GM18907 (cell line): ENCODE data around the gene OR7A17.

Source experiments
- ATAC-seq: cut with Tn5 transposase; IDR thresholded peaks from one replicate; pipeline ENCODE4 v1.9.1; 2021; ENCODE audit warnings: mild to moderate bottlenecking, moderate library complexity; ENCODE audit not compliant: unreplicated experiment

OR7A17 gene

DNA sequence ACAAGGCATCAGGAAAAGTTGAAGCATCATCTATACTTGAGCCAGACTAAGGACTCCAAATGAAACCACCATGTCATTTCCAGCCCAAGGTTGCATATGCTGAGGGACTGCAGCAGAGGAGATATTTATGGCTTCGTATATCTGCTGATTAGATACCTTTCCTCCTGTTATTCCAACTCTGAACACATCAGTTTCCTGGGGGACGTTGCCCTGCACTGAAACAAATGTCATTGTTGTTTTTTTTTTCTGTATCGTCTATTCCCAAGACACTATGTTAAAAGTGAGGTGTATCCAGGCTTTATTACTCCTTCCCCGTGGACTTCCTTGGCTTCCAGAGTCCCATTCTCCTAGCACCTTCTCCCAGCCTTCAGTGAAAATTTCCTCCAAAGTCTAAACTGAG is at the start of gene OR7A17:
Gene OR7A17 (minus strand): TSS at position 101 of the 400 bp plus-strand sequence. CDS start 4,777 bp downstream, outside the sequence.
- no peak for ATAC-seq

DNA sequence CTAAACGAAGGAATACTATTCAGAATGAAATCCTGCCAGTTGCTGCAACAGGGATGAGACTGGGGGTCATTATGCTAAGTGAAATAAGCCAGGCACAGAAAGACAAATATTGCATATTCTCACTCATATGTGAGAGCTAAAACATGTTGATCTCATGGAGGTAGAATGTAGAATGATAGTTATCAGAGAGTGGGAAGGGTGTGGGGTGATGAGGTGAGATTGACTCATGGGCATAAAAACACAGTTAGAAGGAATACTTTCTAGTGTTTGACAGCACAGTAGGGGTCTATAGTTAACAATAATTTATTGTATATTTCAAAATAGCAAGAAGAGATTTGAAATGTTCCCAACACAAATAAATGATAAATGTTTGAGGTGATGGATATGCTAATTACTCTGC is 47.6 kb upstream of the OR7A17 start:
- ATAC-seq = no peak

DNA sequence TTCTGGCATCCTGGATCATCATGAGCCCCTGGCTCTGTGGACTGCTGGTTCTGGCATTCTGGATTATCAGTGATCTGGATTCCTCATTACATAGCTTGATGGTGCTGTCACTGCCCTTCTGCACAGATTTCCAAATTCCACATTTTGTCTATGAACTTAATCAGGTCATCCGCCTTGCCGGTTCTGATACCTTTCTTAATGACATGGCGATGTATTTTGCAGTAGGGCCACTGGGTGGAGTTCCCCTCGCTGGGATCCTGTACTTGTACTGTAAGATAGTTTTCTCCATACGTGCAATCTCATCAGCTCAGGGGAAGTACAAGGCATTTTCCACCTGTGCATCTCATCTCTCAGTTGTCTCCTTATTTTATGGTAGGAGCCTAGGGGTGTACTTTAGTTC is 30.9 kb upstream of the OR7A17 start:
- no peak for ATAC-seq

DNA sequence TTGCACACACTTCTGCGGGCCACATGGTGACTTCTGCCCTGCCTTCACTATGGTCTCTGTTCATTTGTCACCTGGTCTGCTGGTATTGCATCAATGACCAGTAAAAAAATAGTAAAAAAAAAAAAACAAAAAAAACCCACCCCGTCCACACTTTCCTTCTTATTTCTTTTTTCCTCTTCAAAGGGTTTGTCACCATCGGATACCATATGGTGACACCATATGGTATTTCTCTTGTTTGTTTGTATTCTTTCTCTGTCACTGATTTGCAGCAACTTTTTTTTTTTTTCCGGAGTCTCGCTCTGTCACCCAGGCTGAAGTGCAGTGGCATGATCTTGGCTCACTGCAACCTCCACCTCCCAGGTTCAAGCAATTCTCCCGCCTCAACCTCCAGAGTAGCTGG is 29.2 kb upstream of the OR7A17 start:
- no peak for ATAC-seq

DNA sequence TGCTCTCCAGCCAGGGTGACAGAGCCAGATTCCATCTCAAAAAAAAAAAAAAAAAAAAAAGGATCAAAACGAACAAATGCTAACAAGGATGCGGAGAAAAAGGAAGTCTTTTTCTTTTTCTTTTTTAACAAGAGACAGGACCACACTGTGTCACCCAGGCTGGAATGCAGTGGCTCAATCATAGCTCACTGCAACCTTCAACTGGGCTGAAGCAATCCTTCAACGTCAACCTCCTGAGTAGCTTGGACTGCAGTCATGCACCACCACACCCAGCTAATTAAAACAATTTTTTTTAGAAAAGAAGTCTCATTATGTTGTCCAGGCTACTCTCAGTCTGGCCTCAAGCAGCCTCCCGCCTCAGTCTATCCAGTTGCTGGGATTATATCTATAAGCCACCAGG is 20.8 kb upstream of the OR7A17 start:
- no peak for ATAC-seq

DNA sequence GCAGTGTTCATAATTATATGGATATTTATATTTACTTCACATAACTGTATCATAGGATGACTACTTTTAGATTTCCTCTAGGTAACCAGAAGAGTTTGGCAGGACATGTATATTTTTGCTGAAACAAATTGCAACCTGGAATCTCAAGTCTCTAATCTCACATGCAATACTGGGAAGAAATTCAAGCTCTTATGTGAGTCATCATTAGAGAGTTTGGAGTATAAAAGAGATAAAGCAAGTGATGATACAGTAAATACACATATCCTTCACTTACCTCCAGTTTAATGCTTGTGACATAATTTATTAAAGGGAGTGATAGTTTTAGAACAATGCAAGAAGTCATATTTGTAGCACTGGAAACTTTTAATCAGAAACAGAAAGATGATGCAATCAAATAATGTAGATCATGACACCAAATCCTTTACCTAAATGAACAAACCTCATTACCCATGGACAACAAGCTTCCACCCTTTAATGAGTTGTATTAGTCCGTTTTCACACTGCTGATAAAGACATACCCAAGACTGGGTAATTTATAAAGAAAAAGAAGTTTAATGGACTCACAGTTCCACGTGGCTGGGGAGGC is 15.8 kb upstream of the OR7A17 start:
- ATAC-seq = no peak

DNA sequence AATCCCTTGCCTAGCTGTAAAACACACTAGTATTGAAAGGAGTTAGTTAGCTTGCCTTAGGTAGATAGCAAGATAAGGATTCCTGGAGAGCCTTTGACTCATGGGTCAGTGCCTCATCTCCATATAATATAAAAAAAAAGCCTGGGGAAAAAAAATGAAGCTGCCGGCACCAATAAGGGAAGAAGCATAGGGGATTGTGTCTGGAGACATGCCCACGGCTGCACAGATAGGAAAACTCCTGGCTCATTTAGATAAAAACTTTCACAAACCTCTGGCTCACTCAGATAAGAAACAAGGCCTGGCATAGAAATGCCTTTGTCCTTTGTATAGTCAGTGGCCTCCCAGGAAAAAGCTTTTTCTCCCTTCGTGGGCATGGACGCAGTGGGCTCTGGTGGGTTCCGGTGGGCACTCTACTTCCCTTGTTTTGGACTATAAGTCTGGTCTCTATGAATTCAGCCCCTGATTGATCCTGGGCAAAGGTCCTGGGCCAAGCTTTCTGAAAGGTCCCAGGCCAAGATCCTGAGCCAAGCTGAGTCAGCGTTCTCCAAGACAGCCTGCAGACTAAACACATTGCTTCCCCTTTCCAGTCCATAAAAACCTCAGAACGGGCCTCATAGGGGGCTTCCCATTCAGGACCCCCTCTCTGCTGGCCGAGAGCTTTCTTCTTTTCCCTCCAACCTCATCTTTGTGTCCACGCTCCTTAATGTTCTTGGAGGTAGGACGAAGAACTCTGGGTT is 4.9 kb upstream of the OR7A17 start:
- no peak for ATAC-seq

DNA sequence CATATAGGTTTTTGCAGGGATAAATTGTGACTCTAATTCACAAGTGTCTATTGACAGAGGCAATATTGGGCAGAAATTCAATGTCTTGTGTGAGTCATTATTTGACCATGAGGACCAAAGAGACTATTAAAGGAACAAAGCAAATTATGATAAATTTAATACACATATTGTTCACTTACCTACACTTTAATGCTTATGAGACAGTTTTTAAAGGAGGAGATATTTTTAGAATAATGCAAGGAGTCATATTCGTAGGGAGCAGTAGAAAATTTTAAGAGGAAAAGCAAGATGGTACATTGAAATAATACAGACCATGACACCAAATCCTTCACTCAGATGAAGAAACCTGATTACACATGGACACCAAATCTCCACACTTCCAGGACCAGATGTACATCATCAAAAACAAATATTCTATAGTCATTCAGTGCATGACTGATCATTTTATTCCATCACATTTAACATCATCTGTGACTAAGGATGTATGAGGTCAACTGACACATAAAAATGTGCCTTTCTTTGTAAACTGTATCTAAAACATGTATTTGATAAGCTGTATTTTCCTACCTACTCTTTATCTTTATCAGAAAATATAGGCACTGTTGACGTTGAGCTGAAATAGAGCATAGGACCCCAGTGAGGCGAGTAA is 4.2 kb upstream of the OR7A17 start:
- no peak for ATAC-seq

DNA sequence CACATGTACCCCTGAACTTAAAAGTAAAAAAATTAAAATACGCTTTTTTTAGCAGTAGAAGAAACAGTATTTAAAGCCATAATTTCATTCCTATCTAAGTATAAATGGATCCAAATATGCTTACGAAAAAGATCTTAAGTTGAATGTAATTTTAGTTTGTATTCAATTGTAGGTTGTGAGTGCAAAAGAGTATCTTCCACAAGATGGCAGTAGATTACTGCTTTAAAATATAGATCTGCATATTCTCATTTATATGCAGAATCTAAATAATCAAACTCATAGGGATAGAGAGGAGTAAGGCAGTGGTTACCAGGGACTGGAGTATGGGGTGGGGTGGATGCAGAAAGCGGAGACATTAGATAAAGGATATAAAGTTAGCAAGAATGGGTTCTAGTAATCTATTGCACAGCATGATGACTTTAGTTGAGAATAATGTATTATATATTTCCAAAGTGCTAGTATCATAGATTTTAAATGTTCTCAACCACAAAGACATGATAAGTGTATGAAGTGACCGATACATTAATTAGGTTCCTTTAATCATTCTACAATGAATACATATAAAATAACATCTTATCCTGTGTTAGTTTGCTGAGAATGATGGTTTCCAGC is 14.2 kb downstream of the OR7A17 start:
- ATAC-seq = no peak

DNA sequence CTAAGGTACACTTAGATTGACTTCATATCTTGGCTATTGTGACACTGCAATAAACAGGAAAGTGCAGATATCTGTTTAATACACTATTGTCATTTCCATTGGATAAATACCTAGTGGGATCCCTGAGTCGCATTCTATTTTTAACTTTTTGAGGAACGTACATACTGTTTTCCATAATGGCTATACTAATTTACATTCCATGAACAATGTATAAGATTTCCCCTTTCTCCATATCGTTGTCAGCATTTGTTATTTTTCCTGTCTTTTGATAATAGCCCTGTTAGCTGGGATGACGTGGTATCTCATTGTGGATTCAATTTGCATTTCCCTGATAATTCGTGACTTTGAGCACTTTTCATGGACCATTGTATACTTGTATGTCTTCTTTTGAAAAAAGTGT is 17.4 kb downstream of the OR7A17 start:
- ATAC-seq = no peak

DNA sequence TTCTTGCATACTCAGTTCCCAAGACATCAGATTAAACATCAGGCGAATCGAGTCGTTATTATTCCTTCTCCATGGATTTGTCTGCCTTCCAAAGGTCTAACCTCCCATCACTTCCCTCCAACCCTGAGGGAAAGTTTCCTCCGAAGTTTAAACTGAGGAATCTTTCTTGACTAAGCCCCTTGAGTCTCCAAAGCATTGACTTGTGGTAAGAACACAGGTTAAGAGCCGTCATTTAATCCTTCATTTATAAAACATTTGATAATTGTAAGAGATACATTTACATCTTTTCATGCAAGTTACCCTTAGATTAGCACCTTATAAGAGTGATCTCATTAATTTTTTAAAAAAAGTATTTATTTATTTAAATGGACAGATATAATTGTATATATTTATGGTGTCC is 37.1 kb downstream of the OR7A17 start, which contains the start of gene OR7A10:
Gene OR7A10 (minus strand): TSS at position 101 of the 400 bp plus-strand sequence. CDS start 7,045 bp downstream, outside the sequence.
- no peak for ATAC-seq

DNA sequence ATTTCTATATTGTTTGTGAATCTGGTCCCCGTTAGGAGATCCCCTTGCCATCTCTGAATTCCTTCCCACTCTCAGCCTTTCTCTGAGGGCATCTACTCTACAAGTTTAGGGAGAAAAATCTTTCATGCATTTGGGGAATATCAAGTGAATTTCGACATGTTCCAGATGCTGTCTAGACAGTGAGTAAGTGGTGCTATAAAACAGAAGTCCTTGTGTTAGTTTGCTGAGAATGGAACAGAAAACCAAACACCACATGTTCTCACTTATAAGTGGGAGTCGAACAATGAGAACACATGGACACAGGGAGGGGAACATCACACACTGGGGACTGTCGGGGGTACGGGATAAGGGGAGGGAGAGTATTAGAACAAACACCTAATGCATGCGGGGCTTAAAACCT is 42.4 kb downstream of the OR7A17 start:
- no peak for ATAC-seq

DNA sequence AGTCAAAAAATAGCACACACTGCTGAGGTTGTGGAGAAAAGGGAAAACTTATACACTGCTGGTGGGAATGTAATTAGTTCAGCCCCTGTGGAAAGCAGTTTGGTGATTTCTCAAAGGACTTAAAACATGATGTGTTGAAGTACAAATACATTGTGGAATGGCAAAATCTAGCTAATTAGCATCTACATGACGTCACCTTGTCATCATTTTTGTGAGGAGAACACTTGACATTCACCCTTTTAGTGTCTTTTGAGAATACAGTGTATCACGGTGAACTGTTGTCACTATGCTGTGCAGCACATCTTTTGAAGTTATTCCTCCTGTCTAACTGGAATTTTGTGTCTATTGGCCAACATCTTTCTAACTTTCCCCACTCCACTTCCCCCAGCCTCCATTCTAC is 42.8 kb downstream of the OR7A17 start:
- ATAC-seq = no peak

DNA sequence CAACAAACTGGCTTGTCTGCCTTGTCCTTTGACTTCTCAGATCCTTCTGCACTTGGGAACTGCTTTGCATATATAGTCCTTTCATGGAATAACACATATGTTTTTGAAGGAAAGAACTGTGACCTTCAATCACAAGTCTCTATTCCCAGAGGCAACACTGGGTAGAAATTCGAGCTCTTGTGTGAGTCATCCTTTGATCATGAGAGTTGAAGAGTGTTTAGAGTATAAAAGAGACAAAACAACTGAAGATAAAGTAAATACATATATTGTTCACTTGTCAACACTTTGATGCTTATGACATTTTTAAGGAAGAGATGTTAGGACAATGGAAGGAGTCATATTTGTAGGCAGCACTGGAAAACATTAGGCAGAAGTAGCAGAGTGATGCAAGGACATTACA is 45.7 kb downstream of the OR7A17 start:
- no peak for ATAC-seq

DNA sequence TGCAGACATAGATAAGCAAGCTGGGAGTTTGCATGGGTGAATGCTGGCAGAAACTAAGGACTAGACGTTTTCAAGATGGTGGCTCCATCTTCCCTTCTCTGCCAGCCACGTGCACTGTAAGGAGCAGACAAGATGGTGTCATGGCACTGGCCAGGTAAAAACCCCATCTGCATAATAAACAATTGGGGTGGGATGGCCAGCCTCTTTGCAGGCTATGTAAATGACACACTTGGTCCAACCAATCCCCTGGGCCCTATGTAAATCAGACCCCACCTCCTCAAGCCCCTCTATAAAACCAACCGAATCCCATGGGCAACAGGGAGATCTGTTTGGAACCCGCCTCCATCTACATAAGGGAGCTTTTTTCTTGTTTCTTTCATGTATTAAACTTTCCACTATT is 48.5 kb downstream of the OR7A17 start:
- ATAC-seq = no peak

DNA sequence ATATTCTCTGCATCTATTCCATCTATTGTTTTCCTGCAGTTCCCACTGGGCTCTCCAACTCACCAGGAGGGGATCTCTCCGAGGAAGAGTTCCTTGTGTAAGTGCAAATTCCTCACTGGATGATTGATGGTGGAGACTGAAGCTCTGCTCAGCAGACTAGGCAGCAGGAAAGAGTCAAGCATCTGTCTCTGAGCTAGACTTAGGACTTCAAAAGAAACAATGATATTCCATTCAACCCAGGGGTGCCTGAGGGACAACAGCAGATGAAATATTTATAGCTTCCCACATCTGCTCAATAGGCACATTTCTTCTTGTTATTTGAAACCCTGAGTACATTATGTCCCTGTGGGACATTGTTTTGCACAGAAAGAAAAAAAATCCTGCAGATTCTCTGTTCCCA is 50.9 kb downstream of the OR7A17 start, which contains the start of the genes OR7A5 and OR7C1:
Gene OR7A5 (minus strand): TSS at position 175 of the 400 bp plus-strand sequence. CDS start 6,944 bp downstream, outside the sequence.
Gene OR7C1 (minus strand): TSS at position 175 of the 400 bp plus-strand sequence. CDS start 35,049 bp downstream, outside the sequence.
- no peak for ATAC-seq

DNA sequence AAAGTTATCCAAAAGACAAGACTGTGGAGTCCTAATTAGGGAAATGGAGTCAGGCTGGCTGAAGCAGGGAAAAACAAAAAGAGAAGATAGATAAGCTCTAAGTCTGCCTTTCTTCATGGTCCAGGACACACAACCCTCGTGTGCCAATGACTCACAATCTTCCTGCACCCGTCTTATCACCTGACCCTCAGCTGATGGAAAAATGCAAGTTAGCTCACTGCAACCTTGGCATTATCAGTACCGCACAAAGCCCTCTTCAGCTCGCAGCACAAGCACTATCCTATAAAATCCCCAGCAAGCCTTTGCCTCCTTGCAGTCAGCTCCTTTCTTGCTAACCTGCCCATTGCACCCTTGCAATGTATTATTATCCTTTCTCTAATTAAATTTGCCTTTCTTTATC is 55.2 kb downstream of the OR7A17 start:
- no peak for ATAC-seq
